IPS-18c (cell line): Measurements from ENCODE around the gene SCGB1C1.
"Not testable (repeated sequence)": the region's sequence is repeated elsewhere in the genome, so short reads cannot be mapped to it uniquely, and the experiment has no call there.

Experiments
- H3K4me3 ChIP-seq: 2 replicates; pipeline ENCODE4 v1.7.0; 2013; ENCODE audit warnings: low read depth, mild to moderate bottlenecking, low read length, moderate library complexity; ENCODE audit not compliant: insufficient read depth
- H3K9me3 ChIP-seq: one replicate; pipeline ENCODE4 v1.6.1; 2013; ENCODE audit warnings: mild to moderate bottlenecking, low read length, moderate library complexity; ENCODE audit not compliant: control insufficient read depth, insufficient read depth

SCGB1C1 gene

GRCh38 chr11:212150-213100 is 19.5 kb downstream of the SCGB1C1 start:
- H3K9me3 ChIP-seq = no peaks in the 10 kb centered on the region
- H3K4me3 ChIP-seq = no peak overlapping the region

- H3K4me3 ChIP-seq = no peak overlapping the region
- H3K9me3 ChIP-seq = no peaks in the 10 kb centered on the region
Measured at GRCh38 chr11:213111-213510, 20.2 kb downstream of the SCGB1C1 start.

GRCh38 chr11:214083-214482 is 21.2 kb downstream of the SCGB1C1 start:
- Histone ChIP-seq H3K9me3 (no peaks in the 10 kb centered on the region), H3K4me3 (no peak overlapping the region)

- no peaks in the 10 kb centered on the region for H3K9me3 ChIP-seq
- no peak overlapping the region for H3K4me3 ChIP-seq
Measured at GRCh38 chr11:215581-216037, 22.7 kb downstream of the SCGB1C1 start.

- Histone ChIP-seq H3K4me3 (no peak overlapping the region), H3K9me3 (no peaks in the 10 kb centered on the region)
Measured at GRCh38 chr11:216081-216974, 23.4 kb downstream of the SCGB1C1 start.

GRCh38 chr11:217704-218103 is 24.8 kb downstream of the SCGB1C1 start:
- Histone ChIP-seq H3K4me3 (no peak overlapping the region), H3K9me3 (no peaks in the 10 kb centered on the region)

- Histone ChIP-seq H3K4me3 (no peak overlapping the region), H3K9me3 (no peaks in the 10 kb centered on the region)
Measured at GRCh38 chr11:218815-219593, 26.1 kb downstream of the SCGB1C1 start.

GRCh38 chr11:220641-221215 is 27.9 kb downstream of the SCGB1C1 start:
- not testable (repeated sequence) for H3K9me3 ChIP-seq, H3K4me3 ChIP-seq

GRCh38 chr11:221539-221938 is 28.7 kb downstream of the SCGB1C1 start:
- H3K4me3 ChIP-seq = no peak overlapping the region

GRCh38 chr11:221998-222789 is 29.3 kb downstream of the SCGB1C1 start:
- Histone ChIP-seq H3K9me3 (no peaks in the 10 kb centered on the region), H3K4me3 (no peak overlapping the region)

More at GRCh38 chr11:221539-221938, 28.7 kb downstream of the SCGB1C1 start:
- H3K9me3 ChIP-seq = no peaks in the 10 kb centered on the region

- no peaks in the 10 kb centered on the region for H3K9me3 ChIP-seq
- H3K4me3 ChIP-seq = no peak overlapping the region
Measured at GRCh38 chr11:223026-223789, 30.3 kb downstream of the SCGB1C1 start.

GRCh38 chr11:223884-224283 is 31.0 kb downstream of the SCGB1C1 start:
- no peak overlapping the region for H3K4me3 ChIP-seq

GRCh38 chr11:224424-224823 is 31.5 kb downstream of the SCGB1C1 start:
- Histone ChIP-seq H3K9me3 (no peaks in the 10 kb centered on the region), H3K4me3 (no peak overlapping the region)

More at GRCh38 chr11:223884-224283, 31.0 kb downstream of the SCGB1C1 start:
- no peaks in the 10 kb centered on the region for H3K9me3 ChIP-seq

- H3K4me3 ChIP-seq = no peak overlapping the region
- no peaks in the 10 kb centered on the region for H3K9me3 ChIP-seq
Measured at GRCh38 chr11:225734-226453, 33.0 kb downstream of the SCGB1C1 start.

- no peak overlapping the region for H3K4me3 ChIP-seq
- no peaks in the 10 kb centered on the region for H3K9me3 ChIP-seq
Measured at GRCh38 chr11:227824-228379, 35.0 kb downstream of the SCGB1C1 start.
